Uterus (tissue), 4 donors: Measurements from ENCODE around the gene GALNT18. TPM values are rescaled to one million over a fixed set of nuclear protein-coding genes. Genes with fewer than 3 reads are reported as not detected.

Experiments
- DNase-seq, 2 donors: peaks; one replicate each; pipeline ENCODE4 v3.0.0-alpha.2; 2019 to 2020
- H3K27ac ChIP-seq, 2 donors: fragments of 200-600 bp; sonication (generic); 1 replicate in 1 of 2; 2 replicates in 1 of 2; pipeline ENCODE4 v1.5.1; 2016 to 2018
- H3K27me3 ChIP-seq, 2 donors: fragments of 200-600 bp; sonication (generic); one replicate each; pipeline ENCODE4 v1.5.1; 2018 to 2019; ENCODE audit warnings: control low read depth in 1 of 2
- H3K36me3 ChIP-seq, 2 donors: fragments of 200-600 bp; sonication (generic); one replicate each; pipeline ENCODE4 v1.5.1; 2019; ENCODE audit warnings: control low read depth in 1 of 2
- H3K4me1 ChIP-seq, 2 donors: fragments of 200-600 bp; sonication (generic); one replicate each; pipeline ENCODE4 v1.5.1; 2018 to 2019; ENCODE audit warnings: control low read depth in 1 of 2
- H3K4me3 ChIP-seq, 2 donors: fragments of 200-600 bp; sonication (generic); 1 replicate in 1 of 2; 2 replicates in 1 of 2; pipeline ENCODE4 v1.5.1; 2018 to 2019; ENCODE audit warnings: mild to moderate bottlenecking in 1 of 2
- H3K9me3 ChIP-seq, 2 donors: fragments of 200-600 bp; sonication (generic); one replicate each; pipeline ENCODE4 v1.5.1; 2019; ENCODE audit warnings: control low read depth in 1 of 2
- POLR2A ChIP-seq, 2 donors: fragments of 450-650 bp; IDR thresholded peaks; one replicate each; pipeline ENCODE4 v1.6.1; 2016; ENCODE audit warnings: antibody characterized with exemption in 2 of 2, mild to moderate bottlenecking in 1 of 2, moderate library complexity in 1 of 2
- intact Hi-C: fragments of 100-400 bp; cut with DNase I; formaldehyde crosslinking; loops from one replicate; pipeline ENCODE4 v1.15.1; 2023; ENCODE audit warnings: low total_unique reads
- total RNA-seq, 4 donors: library from RNA; depleted of rRNA in 3 of 4; stranded (reverse); fragments of >200 nt in 3 of 4; gene quantifications; one replicate each; pipeline versions ENCODE4 v1.1.0 to v1.2.4, GENCODE V29; 2014 to 2023
- TF ChIP-seq, protein P1 (sequence below), 4 experiments: fragments of 200-600 bp in 2 of 4; fragments of 450-650 bp in 2 of 4; sonication (generic) in 2 of 4; IDR thresholded peaks; one replicate each; pipeline ENCODE4 v1.5.1; 2016 to 2019; ENCODE audit warnings: antibody characterized with exemption in 4 of 4, mild to moderate bottlenecking in 2 of 4, moderate library complexity in 1 of 4
- donor health status: DM: yes; HTN: yes; CAD: no.

Gene GALNT18
- total RNA-seq, 4 donors from 2014 or later, result 21.4 to 35.1 (median 27.3) TPM

DNA sequence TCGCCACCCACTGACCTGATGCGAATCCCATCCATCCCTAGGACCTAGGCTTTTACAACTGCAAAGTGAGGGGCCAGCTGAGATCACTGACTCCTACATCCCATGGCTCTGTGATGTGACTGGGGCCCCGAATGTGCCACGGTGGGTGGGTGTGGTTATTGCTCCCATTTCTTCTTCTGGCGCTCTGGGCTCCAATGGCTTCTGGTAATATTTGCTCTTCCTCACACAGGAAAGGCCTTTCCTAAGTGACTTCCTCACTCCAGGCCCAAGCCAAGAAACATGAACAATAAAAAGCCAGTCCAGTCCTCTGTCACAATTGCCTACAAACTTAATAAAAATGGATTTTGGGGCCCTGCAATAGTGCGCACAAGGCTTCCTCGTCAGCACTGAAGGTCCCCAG, 78.1 kb downstream of the GALNT18 start:
- Histone ChIP-seq H3K27ac (no peak overlapping the region), H3K4me1 (peaks cover 0 to 5% of the 10 kb centered on the region in 2 donors), H3K4me3 (no peak overlapping the region), H3K27me3 (no peaks in the 10 kb centered on the region), H3K9me3 (no peaks in the 10 kb centered on the region), H3K36me3 (no peaks in the 10 kb centered on the region)
- no peak for TF ChIP-seq POLR2A (IDR thresholded peaks at IDR 0.05)
- TF ChIP-seq, protein P1, sequence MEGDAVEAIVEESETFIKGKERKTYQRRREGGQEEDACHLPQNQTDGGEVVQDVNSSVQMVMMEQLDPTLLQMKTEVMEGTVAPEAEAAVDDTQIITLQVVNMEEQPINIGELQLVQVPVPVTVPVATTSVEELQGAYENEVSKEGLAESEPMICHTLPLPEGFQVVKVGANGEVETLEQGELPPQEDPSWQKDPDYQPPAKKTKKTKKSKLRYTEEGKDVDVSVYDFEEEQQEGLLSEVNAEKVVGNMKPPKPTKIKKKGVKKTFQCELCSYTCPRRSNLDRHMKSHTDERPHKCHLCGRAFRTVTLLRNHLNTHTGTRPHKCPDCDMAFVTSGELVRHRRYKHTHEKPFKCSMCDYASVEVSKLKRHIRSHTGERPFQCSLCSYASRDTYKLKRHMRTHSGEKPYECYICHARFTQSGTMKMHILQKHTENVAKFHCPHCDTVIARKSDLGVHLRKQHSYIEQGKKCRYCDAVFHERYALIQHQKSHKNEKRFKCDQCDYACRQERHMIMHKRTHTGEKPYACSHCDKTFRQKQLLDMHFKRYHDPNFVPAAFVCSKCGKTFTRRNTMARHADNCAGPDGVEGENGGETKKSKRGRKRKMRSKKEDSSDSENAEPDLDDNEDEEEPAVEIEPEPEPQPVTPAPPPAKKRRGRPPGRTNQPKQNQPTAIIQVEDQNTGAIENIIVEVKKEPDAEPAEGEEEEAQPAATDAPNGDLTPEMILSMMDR (IDR thresholded peaks at IDR 0.05), result no peak
- no peak for DNase-seq
- intact Hi-C loops, result no loop called here

DNA sequence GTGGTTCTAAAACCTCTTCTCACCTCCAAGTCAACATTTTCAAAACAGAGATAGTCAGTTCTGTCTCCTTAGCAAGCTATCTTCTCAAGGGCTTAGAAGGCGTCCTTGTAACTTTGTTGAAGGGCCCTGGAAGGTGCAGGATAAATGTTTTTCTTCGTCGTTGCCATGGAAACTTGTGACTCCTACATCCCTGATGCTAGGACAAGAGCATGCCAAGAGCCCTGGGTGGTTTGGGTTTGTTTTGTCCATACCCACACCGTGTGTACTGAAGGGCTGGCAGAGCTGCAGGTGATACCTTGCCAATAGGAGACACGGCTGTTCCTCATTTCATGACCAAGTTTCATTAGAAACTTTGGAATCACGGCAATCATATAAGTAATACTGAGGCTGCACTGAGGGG, 81.6 kb downstream of the GALNT18 start:
- DNase-seq, result no peak
- Histone ChIP-seq H3K4me3 (no peak overlapping the region), H3K4me1 (peaks cover 0 to 15% of the 10 kb centered on the region in 2 donors), H3K9me3 (no peaks in the 10 kb centered on the region), H3K27ac (no peak overlapping the region), H3K36me3 (no peaks in the 10 kb centered on the region), H3K27me3 (no peaks in the 10 kb centered on the region)
- no peak for TF ChIP-seq POLR2A (IDR thresholded peaks at IDR 0.05)
- TF ChIP-seq, protein P1 (IDR thresholded peaks at IDR 0.05), result no peak
- intact Hi-C loops, result no loop called here

DNA sequence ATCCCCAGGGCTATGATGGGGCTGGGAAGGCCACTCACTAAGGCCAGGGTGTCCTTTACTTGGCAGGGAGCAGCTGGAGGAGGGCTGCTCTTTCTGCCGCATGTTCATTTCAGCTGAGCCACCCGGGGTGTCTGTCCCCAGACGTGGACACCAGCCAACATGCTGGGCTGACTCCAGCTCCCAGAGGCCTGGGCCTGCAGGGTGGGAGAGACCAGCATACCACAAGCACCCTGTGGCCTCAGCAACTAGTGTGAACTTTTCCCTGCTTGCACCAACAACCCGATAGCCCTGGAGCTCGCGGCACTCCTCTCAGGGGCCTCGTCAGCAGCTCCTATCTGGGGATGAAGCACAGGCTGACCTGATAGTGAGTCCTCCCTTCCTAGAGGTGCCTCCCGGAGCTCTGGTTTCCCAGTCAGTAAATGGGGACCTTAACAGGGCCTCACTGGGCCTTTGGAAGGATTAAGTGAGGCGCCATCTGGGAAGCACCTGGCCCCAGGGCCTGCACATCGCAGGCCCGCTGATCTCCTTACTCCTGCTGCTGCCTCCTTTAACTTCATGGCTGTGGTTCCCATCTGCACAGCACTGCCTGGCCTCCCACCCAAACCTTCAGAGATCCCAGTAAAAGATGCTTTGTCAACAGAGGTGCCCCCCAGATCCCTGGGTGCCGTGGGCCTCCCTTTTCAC, 83.4 kb downstream of the GALNT18 start:
- peak overlapping the region; percentile 59 to 61 for H3K27ac ChIP-seq
- H3K4me1 ChIP-seq, result peaks cover 0 to 15% of the 10 kb centered on the region in 2 donors

DNA sequence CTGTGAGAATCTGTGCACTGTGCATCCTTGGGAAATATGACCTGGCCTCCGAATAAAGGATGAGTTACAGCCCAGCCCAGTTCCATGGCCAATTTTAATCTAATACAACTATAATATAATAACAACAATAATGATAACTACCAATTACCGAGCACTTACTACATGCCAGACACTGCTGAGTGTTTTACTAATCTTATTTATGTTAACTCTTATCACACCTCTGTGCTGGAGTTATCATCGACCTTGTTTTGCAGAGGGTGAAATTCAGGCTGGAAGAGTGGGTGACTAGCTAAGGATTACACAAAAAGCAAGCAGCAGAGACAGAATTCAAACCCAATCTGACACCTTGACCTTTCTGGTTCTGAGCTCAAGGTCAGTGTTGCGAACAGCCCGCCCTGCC, 83.9 kb downstream of the GALNT18 start:
- intact Hi-C loops, result no loop called here
- TF ChIP-seq, protein P1 (IDR thresholded peaks at IDR 0.05), result no peak
- no peak for TF ChIP-seq POLR2A (IDR thresholded peaks at IDR 0.05)
- Histone ChIP-seq H3K4me1 (peaks cover 0 to 15% of the 10 kb centered on the region in 2 donors), H3K27me3 (no peaks in the 10 kb centered on the region), H3K4me3 (no peak overlapping the region), H3K36me3 (no peaks in the 10 kb centered on the region), H3K9me3 (no peaks in the 10 kb centered on the region), H3K27ac (peak overlapping the region; percentile 59 to 61)
- no peak for DNase-seq

More for the DNA sequence above, 83.4 kb downstream of the GALNT18 start:
- Histone ChIP-seq H3K36me3 (no peaks in the 10 kb centered on the region), H3K9me3 (no peaks in the 10 kb centered on the region), H3K4me3 (no peak overlapping the region), H3K27me3 (no peaks in the 10 kb centered on the region)
- intact Hi-C loops, result no loop called here
- peak in 1 of 2 donors; percentile 33 for DNase-seq
- TF ChIP-seq POLR2A (IDR thresholded peaks at IDR 0.05), result no peak
- TF ChIP-seq, protein P1 (IDR thresholded peaks at IDR 0.05), result no peak

DNA sequence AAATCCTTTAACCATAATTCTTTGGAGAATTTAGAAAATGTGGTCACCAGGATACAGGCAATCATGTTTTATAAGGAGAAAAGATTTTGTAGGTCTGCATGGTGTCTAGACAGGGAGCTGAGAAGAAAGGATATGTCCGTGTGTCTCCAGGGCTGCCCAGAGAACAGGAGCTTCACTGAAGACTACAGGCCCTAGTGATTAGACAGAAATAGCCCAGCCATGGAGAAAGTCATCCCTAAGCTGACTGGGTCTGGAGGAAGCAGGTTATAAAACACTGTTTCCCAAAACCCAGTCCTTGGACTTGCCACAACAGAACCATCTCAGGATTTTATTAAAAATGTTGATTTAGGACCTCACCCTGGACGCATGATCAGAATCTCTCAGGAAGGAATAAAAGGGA, 84.4 kb downstream of the GALNT18 start:
- Histone ChIP-seq H3K36me3 (no peaks in the 10 kb centered on the region), H3K27ac (peak overlapping the region; percentile 41 to 61), H3K9me3 (no peaks in the 10 kb centered on the region), H3K4me3 (no peak overlapping the region), H3K27me3 (no peaks in the 10 kb centered on the region), H3K4me1 (peaks cover 0 to 15% of the 10 kb centered on the region in 2 donors)
- DNase-seq, result no peak
- TF ChIP-seq, protein P1 (IDR thresholded peaks at IDR 0.05), result no peak
- TF ChIP-seq POLR2A (IDR thresholded peaks at IDR 0.05), result no peak
- intact Hi-C loops, result no loop called here
